ENCODE measurements around the gene FNDC3B.
A peak's percentile ranks its signal among the peaks of the same experiment; 100 is the strongest.

The FNDC3B gene

GRCh38 chr3:172157564-172158258 is 118.3 kb downstream of the FNDC3B start:
- peaks cover 23% of the 10 kb centered on the region for H3K4me1 Mint-ChIP-seq
- H3K27ac Mint-ChIP-seq: no peak overlapping the region
- ATAC-seq: no peak
- H3K27me3 Mint-ChIP-seq: no peaks in the 10 kb centered on the region
- DNase-seq: no peak
- H3K4me3 Mint-ChIP-seq: no peak overlapping the region
- H3K9me3 Mint-ChIP-seq: no peaks in the 10 kb centered on the region

- DNase-seq (no peak), ATAC-seq (no peak)
- H3K4me3 Mint-ChIP-seq: no peak overlapping the region
- H3K4me1 Mint-ChIP-seq: peaks cover 13% of the 10 kb centered on the region
- no peak overlapping the region for H3K27ac Mint-ChIP-seq
- H3K9me3 Mint-ChIP-seq: no peaks in the 10 kb centered on the region
- H3K27me3 Mint-ChIP-seq: no peaks in the 10 kb centered on the region
These were observed 119.4 kb downstream of the FNDC3B start for GRCh38 chr3:172158741-172159140.

- Mint-ChIP-seq H3K27me3 (no peaks in the 10 kb centered on the region), H3K27ac (no peak overlapping the region), H3K9me3 (no peaks in the 10 kb centered on the region), H3K4me1 (peaks cover 11% of the 10 kb centered on the region), H3K4me3 (no peak overlapping the region)
- ATAC-seq (no peak), DNase-seq (no peak)
These were observed 120.0 kb downstream of the FNDC3B start for GRCh38 chr3:172159376-172159775.

- DNase-seq: no peak
- Mint-ChIP-seq H3K4me3 (no peak overlapping the region), H3K9me3 (no peaks in the 10 kb centered on the region), H3K4me1 (peaks cover 4% of the 10 kb centered on the region), H3K27ac (no peak overlapping the region), H3K27me3 (no peaks in the 10 kb centered on the region)
- ATAC-seq: no peak
These were observed 120.7 kb downstream of the FNDC3B start for GRCh38 chr3:172159962-172160538.

- H3K27me3 Mint-ChIP-seq: no peaks in the 10 kb centered on the region
- no peaks in the 10 kb centered on the region for H3K9me3 Mint-ChIP-seq
- H3K4me3 Mint-ChIP-seq: no peak overlapping the region
- DNase-seq (no peak), ATAC-seq (no peak)
- no peaks in the 10 kb centered on the region for H3K4me1 Mint-ChIP-seq
- H3K27ac Mint-ChIP-seq: no peak overlapping the region
These were observed 121.9 kb downstream of the FNDC3B start for GRCh38 chr3:172161133-172161789.

- Mint-ChIP-seq H3K27me3 (no peaks in the 10 kb centered on the region), H3K4me3 (no peak overlapping the region), H3K9me3 (no peaks in the 10 kb centered on the region), H3K27ac (no peak overlapping the region), H3K4me1 (no peaks in the 10 kb centered on the region)
- no peak for DNase-seq
- no peak for ATAC-seq
These were observed 122.6 kb downstream of the FNDC3B start for GRCh38 chr3:172161959-172162358.

GRCh38 chr3:172163320-172163719 is 123.9 kb downstream of the FNDC3B start:
- H3K4me3 Mint-ChIP-seq: no peak overlapping the region
- no peaks in the 10 kb centered on the region for H3K27me3 Mint-ChIP-seq
- no peak for DNase-seq
- no peak overlapping the region for H3K27ac Mint-ChIP-seq
- H3K9me3 Mint-ChIP-seq: no peaks in the 10 kb centered on the region
- ATAC-seq: no peak
- H3K4me1 Mint-ChIP-seq: no peaks in the 10 kb centered on the region

- Mint-ChIP-seq H3K4me1 (peaks cover 6% of the 10 kb centered on the region), H3K27me3 (no peaks in the 10 kb centered on the region), H3K9me3 (no peaks in the 10 kb centered on the region), H3K27ac (no peak overlapping the region), H3K4me3 (no peak overlapping the region)
- ATAC-seq (no peak), DNase-seq (no peak)
These were observed 125.4 kb downstream of the FNDC3B start for GRCh38 chr3:172164620-172165362.

- Mint-ChIP-seq H3K4me3 (no peak overlapping the region), H3K9me3 (no peaks in the 10 kb centered on the region), H3K27ac (no peak overlapping the region), H3K4me1 (peaks cover 6% of the 10 kb centered on the region), H3K27me3 (no peaks in the 10 kb centered on the region)
- no peak for ATAC-seq
- no peak for DNase-seq
These were observed 126.9 kb downstream of the FNDC3B start for GRCh38 chr3:172166261-172166660.

GRCh38 chr3:172166890-172167289 is 127.5 kb downstream of the FNDC3B start:
- Mint-ChIP-seq H3K27ac (no peak overlapping the region), H3K4me1 (peaks cover 8% of the 10 kb centered on the region), H3K9me3 (no peaks in the 10 kb centered on the region), H3K4me3 (no peak overlapping the region), H3K27me3 (no peaks in the 10 kb centered on the region)
- no peak for DNase-seq
- ATAC-seq: no peak

- H3K4me1 Mint-ChIP-seq: peaks cover 16% of the 10 kb centered on the region
- no peak for DNase-seq
- H3K27me3 Mint-ChIP-seq: no peaks in the 10 kb centered on the region
- H3K9me3 Mint-ChIP-seq: no peaks in the 10 kb centered on the region
- no peak for ATAC-seq
- H3K4me3 Mint-ChIP-seq: no peak overlapping the region
- no peak overlapping the region for H3K27ac Mint-ChIP-seq
These were observed 128.7 kb downstream of the FNDC3B start for GRCh38 chr3:172167892-172168648.

- Mint-ChIP-seq H3K27ac (peak overlapping the region in 1 of 2 donors; percentile 63), H3K4me1 (peaks cover 17% of the 10 kb centered on the region), H3K27me3 (no peaks in the 10 kb centered on the region), H3K9me3 (no peaks in the 10 kb centered on the region), H3K4me3 (no peak overlapping the region)
- ATAC-seq (no peak), DNase-seq (no peak)
These were observed 130.8 kb downstream of the FNDC3B start for GRCh38 chr3:172170073-172170709.

GRCh38 chr3:172170841-172171240 is 131.5 kb downstream of the FNDC3B start:
- peaks cover 17% of the 10 kb centered on the region for H3K4me1 Mint-ChIP-seq
- H3K9me3 Mint-ChIP-seq: no peaks in the 10 kb centered on the region
- no peaks in the 10 kb centered on the region for H3K27me3 Mint-ChIP-seq
- H3K27ac Mint-ChIP-seq: no peak overlapping the region
- ATAC-seq (no peak), DNase-seq (no peak)
- H3K4me3 Mint-ChIP-seq: no peak overlapping the region

- H3K27me3 Mint-ChIP-seq: no peaks in the 10 kb centered on the region
- H3K4me1 Mint-ChIP-seq: peaks cover 17% of the 10 kb centered on the region
- DNase-seq (no peak), ATAC-seq (no peak)
- no peaks in the 10 kb centered on the region for H3K9me3 Mint-ChIP-seq
- no peak overlapping the region for H3K4me3 Mint-ChIP-seq
- no peak overlapping the region for H3K27ac Mint-ChIP-seq
These were observed 132.2 kb downstream of the FNDC3B start for GRCh38 chr3:172171396-172172075.

Measured in stimulated activated naive CD8-positive, alpha-beta T cell treated with anti-CD3 and anti-CD28 coated beads, Interleukin-15, amount 100 ng/mL, for 72 hours (primary cell).